COR-L47 (cell line): ENCODE data around the gene SEMA3D.
A peak's percentile ranks its signal among the peaks of the same experiment; 100 is the strongest.

ENCODE experiments used
- DNase-seq: peaks from one replicate; lab custom pipeline; 2025; lab: John Stamatoyannopoulos, UW

Gene SEMA3D

DNA sequence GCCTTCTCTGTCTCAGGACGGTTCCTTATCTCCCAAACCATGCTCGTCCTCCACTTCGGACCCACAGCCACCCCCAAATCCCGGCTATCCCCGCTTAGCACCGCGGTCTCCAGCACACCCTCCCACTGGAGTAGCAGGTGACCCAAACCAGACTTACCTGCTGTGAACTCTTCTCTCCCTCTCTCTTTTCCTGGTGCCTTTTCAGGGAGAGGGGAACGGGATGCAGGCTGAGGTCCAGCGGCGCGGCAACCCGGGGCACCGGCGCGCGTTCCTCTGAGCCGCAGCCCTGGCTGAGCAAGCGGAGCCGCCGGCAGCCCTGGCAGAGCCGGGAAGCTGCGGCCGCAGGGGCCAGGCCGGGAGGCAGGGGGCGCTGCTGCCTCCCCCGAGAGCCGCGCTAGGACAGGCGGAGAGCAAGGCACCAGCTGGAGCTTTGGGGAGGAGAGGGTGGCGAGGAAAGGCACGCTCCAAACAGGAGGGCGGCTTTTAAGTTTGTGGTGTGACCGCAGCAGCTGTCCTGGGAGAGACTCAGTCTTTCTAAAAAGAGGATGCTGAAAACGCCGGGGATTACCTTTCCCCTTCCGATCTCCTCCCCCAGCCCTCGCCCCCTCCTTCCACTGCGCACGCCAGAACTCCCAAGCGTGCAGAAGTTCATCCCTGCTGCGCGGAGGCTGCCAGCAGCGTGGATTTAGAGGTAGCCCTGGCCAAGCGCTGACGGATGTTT is at the start of gene SEMA3D:
TSS of gene SEMA3D (minus strand) at position 536 of the 721 bp plus-strand sequence. CDS start 65,165 bp downstream, outside the sequence.
- DNase-seq = peak; percentile 77

DNA sequence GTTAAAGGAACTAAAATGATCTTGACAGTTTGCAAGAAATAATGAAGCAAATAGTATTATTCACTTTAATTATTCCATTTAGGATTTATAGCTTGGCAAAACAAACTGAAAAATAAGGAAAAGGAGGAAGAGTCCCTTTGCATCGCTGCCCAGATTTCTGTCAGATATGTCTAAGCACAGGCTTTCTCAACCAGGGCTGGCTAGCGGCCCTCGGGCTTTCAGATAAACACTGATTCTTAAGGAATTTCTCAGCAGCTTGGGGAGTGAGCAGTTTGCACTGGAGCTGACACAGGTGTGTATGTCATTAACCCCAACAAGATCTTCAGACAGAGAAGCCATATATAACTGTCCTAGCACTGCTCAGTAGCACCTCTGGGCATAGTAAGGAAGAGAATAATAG is 47.9 kb upstream of the SEMA3D start:
- DNase-seq = no peak

GRCh38 chr7:85232068-85232467 is 45.2 kb upstream of the SEMA3D start:
- DNase-seq = no peak

DNA sequence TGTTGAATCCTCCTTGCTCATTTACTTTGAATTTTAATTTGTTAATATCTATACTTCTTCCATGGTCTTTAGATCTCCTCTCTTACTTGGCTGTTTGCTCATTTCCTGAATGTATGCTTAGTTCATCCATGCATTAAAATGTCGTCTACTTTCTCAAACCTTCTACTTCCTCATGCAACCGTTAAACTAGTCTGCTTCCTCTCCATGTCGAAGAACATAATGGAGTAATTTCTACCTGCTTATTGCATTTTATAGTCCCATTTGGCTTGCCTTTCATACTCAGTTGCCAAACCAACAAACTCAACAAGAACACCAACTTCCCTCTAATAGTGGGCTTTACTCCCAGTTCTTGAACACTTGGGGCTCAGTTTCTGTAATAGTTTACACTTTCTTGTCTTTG is 43.8 kb upstream of the SEMA3D start:
- no peak for DNase-seq

DNA sequence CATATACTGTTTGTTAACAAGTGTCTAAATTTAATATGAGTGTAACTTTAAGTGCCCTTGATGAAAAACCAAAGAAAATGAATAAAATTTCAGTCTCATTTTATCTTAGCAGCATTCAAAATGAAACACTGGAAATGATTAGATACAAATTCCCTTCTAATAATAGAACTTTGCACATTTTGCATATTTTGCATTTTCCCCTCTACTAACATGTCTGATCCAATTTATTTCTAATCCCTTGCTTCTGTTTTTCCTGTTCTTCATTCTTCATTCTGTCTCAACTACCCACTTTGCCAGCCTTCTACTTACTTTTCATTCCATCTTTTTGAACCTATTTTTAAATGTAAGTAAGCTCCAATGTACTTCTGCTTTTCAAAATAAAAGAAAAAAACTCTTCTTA is 42.7 kb upstream of the SEMA3D start:
- DNase-seq = no peak

DNA sequence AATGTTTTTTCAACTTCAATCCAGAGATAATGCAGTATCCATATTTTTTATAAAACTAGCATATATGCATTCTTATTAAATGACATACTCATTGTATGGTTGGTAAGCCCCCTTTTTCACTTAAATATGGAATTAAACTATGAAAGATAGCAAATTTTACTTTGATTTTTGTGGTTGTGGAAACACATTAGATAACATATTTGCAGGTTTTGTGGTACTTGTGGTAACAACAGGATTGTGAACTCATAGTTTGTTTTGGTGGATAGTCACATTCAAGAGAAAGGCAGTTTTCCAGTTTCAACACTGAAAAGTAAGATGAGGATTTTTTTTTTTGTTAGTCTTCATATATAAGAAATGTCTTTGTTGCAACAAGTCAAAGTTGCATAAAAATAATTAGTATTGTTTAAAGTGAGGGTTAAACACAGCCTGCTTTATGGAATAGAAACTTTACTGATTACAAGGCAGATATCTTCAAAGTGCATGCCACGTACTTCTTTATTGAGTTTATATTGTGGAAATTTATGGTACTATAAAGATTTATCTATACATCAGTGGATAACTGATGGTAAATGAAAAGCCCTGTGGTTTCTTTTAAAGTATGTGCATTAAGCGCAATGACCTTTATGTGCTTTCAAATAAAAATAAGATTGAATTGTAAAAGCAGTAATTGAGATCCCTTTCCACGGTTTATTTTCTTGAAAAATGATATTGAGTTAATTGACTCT is 39.7 kb upstream of the SEMA3D start:
- DNase-seq = no peak

DNA sequence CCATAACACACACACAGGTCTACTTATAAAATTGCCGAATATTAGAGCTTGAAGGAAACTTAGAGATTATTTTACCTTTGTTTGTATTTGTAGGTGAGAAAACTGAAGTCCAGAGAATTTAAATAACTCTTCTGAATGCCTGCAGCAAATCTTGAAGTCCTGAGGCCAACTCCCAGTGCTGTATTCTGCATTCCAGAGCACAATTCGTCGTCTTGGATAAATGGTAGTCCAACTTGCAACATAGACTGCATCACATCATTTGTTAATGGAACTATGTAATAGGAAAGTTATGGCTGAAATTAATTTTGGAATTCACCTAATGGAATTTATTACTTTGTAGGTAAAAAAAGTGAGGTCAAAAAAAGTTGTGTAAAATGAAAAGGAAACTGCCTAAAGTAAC is 37.3 kb upstream of the SEMA3D start:
- no peak for DNase-seq

DNA sequence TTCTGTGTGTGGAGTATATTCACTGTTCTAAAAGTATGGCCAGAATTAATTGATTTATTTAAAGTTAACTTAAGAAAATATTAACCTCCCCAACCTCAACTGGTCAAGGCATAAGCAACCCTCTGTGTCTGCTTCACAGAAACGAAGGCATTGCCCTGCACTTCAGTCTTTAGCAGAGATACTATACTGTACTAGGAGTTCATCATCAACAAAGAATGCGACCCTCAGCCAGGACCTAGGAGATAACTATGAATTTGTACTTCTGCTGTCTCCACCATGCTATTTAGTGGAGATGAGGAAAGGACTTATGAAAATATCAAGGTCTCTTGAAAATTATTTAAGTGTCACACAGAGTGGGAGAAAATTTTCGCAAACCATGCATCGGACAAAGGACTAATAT is 35.7 kb upstream of the SEMA3D start:
- no peak for DNase-seq

- no peak for DNase-seq
These were observed 34.9 kb upstream of the SEMA3D start for GRCh38 chr7:85221796-85222195.

DNA sequence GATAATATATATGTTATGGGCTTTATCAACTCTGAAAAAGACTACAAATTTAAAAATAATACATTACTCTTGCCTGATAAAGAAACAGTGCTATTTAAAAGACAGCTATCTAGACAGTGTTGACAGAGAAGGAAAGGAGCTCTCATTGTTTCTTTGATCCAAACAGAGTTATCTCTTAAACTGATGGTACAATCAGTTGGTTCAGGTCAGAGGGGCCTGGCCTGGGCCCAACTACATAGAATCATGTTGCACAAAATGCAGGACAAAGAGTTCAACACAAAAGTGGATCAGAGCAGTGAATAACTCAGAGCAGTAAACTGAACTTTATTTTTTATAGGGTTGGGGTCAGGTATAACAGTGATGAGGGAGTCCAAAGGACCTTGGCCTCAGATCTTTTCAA is 33.8 kb upstream of the SEMA3D start:
- no peak for DNase-seq

DNA sequence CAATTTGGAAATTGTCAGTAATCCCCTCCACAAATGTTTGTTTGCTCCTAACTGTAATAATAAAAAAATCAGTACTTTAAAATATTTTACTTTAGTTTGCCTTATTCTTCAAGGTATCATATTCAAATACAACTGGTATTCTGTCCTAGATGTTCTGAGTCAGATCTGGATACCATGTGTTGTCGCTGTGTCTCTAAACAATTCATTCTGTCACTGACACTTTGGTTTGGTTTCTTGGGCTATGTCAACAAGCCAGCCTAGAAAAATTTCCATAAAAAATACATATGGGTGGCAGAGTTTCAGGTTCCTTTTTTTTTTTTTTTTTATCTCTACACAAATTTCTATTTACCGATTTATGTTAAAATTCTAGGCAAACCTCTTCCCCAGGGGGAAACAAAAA is 33.2 kb upstream of the SEMA3D start:
- no peak for DNase-seq

GRCh38 chr7:85217085-85217484 is 30.2 kb upstream of the SEMA3D start:
- no peak for DNase-seq

- DNase-seq = no peak
These were observed 28.2 kb upstream of the SEMA3D start for GRCh38 chr7:85215098-85215497.

DNA sequence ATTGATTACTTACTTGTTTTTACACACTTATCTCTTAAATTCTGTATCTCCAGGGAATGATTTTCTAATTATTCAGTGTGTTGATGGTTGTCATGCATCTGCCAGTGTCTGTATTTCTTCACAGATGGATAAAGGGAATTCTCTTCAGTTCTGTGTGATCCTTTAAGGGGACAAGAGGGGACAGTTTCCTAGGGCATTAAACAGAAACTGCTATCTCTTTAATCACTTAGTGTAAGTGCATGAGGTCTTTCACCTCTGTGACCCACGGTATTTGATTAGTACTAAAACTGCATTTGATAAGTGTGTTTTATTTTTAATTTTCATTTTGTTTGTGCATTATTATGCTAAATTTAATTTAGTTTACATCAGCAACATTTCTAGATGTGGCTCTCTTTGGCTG is 26.6 kb upstream of the SEMA3D start:
- no peak for DNase-seq

- no peak for DNase-seq
These were observed 18.9 kb upstream of the SEMA3D start for GRCh38 chr7:85205754-85206153.

DNA sequence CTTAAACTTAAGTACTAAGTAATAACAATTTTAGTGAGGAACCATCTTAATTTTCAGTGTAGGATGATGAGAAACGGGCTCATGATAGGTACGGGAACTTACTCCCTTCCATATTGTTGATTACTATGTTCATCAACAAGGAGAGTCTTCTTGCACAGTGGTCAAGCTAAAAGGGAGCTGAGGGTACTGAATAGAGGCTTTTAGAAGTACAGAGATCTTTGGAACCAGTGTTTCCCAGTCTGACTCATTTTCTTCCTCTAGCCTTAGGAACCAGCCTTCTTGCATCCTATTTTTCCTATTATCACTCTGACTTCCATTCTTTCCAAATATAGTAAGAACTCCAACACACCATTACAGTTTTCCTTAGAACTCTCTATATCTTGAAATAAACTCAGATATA is 17.6 kb upstream of the SEMA3D start:
- no peak for DNase-seq

DNA sequence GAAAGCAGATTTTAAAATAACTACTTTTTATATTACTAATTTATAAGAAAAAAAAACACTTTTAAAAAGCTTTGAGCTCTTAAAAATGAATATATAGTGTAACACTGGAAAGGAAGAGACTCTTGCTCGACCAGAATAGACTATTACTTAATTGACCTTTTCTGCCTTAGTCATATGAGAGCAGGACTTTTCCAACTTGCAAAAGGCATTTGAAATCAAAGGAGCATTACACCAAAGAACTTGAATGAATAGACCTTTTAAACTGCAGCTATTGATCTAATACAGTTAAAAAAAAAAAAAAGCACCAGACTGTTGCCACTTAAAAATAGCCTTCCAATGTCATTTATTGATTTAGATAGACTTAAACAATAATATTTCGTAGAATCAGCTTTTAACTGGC is 17.2 kb upstream of the SEMA3D start:
- no peak for DNase-seq

DNA sequence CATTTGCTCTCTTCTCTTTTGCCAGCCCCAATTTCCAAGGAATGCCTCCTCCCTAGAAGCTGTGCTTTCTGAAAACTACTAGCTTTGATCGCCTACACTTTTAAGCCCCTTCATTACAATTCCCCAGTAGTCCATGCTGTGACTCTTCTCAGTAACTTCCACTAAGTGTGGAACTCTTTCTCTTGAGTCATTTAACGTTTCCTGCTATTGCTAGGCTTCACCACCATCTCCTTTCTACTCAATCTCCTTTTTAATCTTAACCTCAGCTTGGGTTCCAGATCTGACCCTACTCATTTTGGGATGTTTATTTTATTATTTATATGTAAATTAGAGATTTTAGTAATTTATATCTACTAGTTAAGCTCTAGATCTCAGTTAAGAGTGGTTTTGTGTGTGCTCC is 14.4 kb upstream of the SEMA3D start:
- no peak for DNase-seq

- DNase-seq = no peak
These were observed 9.8 kb upstream of the SEMA3D start for GRCh38 chr7:85196696-85197095.

GRCh38 chr7:85191383-85191782 is 4.5 kb upstream of the SEMA3D start:
- peak; percentile 22 for DNase-seq

DNA sequence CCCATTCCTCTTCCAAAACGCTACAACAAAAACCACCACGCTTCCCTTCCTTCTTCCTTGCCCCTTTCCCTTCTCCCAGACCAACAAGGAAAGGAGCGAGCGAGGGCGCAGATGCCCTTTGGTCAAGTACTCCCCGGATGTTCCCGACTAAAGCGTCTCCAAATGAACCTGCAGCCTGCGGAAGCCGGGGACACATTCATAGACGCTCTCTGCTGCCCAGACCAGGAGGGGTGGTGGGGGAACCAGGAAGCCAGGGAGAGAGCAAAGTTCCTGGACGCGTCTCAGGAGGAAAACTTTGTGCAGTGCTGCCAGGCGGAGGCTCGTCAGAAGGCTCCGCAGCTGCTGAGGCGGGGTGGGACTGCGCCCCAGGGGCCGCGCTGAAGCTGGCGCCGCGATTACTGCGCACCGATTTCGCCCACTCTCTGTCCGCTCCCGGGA is 754 bp downstream of the SEMA3D start:
- DNase-seq = peak; percentile 39

- peak; percentile 50 for DNase-seq
These were observed 1.3 kb downstream of the SEMA3D start for GRCh38 chr7:85185424-85186082.
